Midbrain (tissue), 1 donor: ENCODE results near the gene PDAP1.
"Not testable (repeated sequence)": the region's sequence is repeated elsewhere in the genome, so short reads cannot be mapped to it uniquely, and the experiment has no call there.

Source experiments
- DNase-seq: peaks from one replicate; lab custom pipeline; 2025; lab: John Stamatoyannopoulos, UW

PDAP1 gene

DNA sequence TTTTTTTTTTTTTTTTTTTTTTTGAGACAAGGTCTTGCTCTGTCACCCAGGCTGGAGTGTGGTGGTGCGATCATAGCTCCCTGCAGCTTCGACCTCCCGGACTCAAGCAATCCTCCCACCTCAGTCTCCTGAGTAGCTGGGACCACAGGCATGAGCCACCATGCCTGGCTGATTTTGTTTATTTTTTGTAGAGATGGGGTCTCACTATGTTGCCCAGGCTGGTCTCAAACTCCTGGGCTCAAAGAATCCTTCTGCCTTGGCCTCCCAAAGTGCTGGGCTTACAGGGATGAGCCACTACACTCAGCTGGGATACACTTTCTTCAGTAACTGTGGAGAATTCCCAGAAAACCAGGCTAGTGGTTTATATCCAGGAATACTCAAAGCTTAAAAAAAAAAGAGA is 57.8 kb downstream of the PDAP1 start:
- not testable (repeated sequence) for DNase-seq
